HG03575 (cell line): ENCODE data around the gene TIMM23.
"Not testable (repeated sequence)": the region's sequence is repeated elsewhere in the genome, so short reads cannot be mapped to it uniquely, and the experiment has no call there.

Experiments
- ATAC-seq: cut with Tn5 transposase; IDR thresholded peaks from one replicate; pipeline ENCODE4 v1.9.1; 2021; ENCODE audit not compliant: unreplicated experiment, insufficient number of reproducible peaks, low FRiP score; ENCODE audit errors: extremely low read depth

TIMM23 gene

GRCh38 chr10:45972106-45972812, at the start of gene TIMM23:
Gene TIMM23, plus strand, starts transcription at chr10:45972489. Its CDS starts 136 bp downstream, at chr10:45972625.
- ATAC-seq = not testable (repeated sequence)

- not testable (repeated sequence) for ATAC-seq
These were observed 45.5 kb upstream of the TIMM23 start for GRCh38 chr10:45926790-45927189.

- not testable (repeated sequence) for ATAC-seq
These were observed 41.0 kb upstream of the TIMM23 start for GRCh38 chr10:45931305-45931704.

GRCh38 chr10:45934788-45935187, 37.5 kb upstream of the TIMM23 start:
- not testable (repeated sequence) for ATAC-seq

GRCh38 chr10:45939176-45939697, 33.1 kb upstream of the TIMM23 start:
- not testable (repeated sequence) for ATAC-seq

- ATAC-seq = not testable (repeated sequence)
These were observed 31.1 kb upstream of the TIMM23 start for GRCh38 chr10:45941196-45941595.

GRCh38 chr10:45945476-45945875, 26.8 kb upstream of the TIMM23 start:
- not testable (repeated sequence) for ATAC-seq

- ATAC-seq = not testable (repeated sequence)
These were observed 24.9 kb upstream of the TIMM23 start for GRCh38 chr10:45947363-45947762.

- ATAC-seq = not testable (repeated sequence)
These were observed 23.5 kb upstream of the TIMM23 start for GRCh38 chr10:45948801-45949200.

GRCh38 chr10:45954367-45954766, 17.9 kb upstream of the TIMM23 start:
- not testable (repeated sequence) for ATAC-seq

GRCh38 chr10:45956634-45957033, 15.7 kb upstream of the TIMM23 start:
- ATAC-seq = not testable (repeated sequence)

- not testable (repeated sequence) for ATAC-seq
These were observed 14.4 kb upstream of the TIMM23 start for GRCh38 chr10:45957928-45958327.

GRCh38 chr10:45962686-45963452, 9.4 kb upstream of the TIMM23 start:
- ATAC-seq = not testable (repeated sequence)

- not testable (repeated sequence) for ATAC-seq
These were observed 1.3 kb upstream of the TIMM23 start for GRCh38 chr10:45971019-45971418.

- ATAC-seq = not testable (repeated sequence)
These were observed 565 bp upstream of the TIMM23 start for GRCh38 chr10:45971742-45972105.

GRCh38 chr10:45972813-45973169, 502 bp downstream of the TIMM23 start:
- not testable (repeated sequence) for ATAC-seq

- not testable (repeated sequence) for ATAC-seq
These were observed 1.8 kb downstream of the TIMM23 start for GRCh38 chr10:45974041-45974440.

GRCh38 chr10:45978554-45978953, 6.3 kb downstream of the TIMM23 start:
- peak; percentile 76 for ATAC-seq

GRCh38 chr10:45981367-45981766, 9.1 kb downstream of the TIMM23 start:
- not testable (repeated sequence) for ATAC-seq
